ENCODE measurements around the gene DCAF6.

The DCAF6 gene

GRCh38 chr1:167913895-167914496 is 22.5 kb upstream of the DCAF6 start, which contains the start of gene ADCY10:
Gene ADCY10 (minus strand): TSS chr1:167914134. CDS start chr1:167905140, 8,994 bp downstream.
- no peak within 1 kb of the TSS for H3K4me3 ChIP-seq (ENCODE audit: low read depth, low read length)
- TF ChIP-seq, protein P1, sequence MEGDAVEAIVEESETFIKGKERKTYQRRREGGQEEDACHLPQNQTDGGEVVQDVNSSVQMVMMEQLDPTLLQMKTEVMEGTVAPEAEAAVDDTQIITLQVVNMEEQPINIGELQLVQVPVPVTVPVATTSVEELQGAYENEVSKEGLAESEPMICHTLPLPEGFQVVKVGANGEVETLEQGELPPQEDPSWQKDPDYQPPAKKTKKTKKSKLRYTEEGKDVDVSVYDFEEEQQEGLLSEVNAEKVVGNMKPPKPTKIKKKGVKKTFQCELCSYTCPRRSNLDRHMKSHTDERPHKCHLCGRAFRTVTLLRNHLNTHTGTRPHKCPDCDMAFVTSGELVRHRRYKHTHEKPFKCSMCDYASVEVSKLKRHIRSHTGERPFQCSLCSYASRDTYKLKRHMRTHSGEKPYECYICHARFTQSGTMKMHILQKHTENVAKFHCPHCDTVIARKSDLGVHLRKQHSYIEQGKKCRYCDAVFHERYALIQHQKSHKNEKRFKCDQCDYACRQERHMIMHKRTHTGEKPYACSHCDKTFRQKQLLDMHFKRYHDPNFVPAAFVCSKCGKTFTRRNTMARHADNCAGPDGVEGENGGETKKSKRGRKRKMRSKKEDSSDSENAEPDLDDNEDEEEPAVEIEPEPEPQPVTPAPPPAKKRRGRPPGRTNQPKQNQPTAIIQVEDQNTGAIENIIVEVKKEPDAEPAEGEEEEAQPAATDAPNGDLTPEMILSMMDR (IDR thresholded peaks at IDR 0.05; ENCODE audit: low read depth, low read length) = no peak

DNA sequence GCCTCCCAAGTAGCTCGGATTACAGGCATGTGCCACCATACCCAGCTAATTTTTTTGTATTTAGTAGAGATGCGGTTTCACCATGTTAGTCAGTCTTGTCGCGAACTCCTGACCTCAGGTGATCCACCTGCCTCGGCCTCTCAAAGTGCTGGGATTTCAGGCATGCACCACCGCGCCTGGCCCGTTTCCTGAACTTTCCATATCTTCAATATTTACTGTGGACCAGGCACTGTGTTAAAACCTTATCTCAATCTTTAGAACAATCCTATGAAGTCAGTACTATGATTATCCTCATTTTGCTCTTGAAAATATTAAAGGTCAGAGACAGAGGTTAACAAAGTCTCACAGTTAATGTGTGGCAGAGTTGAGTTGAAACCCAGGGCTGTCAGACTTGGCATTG is 20.9 kb upstream of the DCAF6 start:
- TF ChIP-seq, protein P1 (IDR thresholded peaks at IDR 0.05; ENCODE audit: low read depth, low read length) = no peak
- H3K4me3 ChIP-seq (ENCODE audit: low read depth, low read length) = no peak overlapping the region

DNA sequence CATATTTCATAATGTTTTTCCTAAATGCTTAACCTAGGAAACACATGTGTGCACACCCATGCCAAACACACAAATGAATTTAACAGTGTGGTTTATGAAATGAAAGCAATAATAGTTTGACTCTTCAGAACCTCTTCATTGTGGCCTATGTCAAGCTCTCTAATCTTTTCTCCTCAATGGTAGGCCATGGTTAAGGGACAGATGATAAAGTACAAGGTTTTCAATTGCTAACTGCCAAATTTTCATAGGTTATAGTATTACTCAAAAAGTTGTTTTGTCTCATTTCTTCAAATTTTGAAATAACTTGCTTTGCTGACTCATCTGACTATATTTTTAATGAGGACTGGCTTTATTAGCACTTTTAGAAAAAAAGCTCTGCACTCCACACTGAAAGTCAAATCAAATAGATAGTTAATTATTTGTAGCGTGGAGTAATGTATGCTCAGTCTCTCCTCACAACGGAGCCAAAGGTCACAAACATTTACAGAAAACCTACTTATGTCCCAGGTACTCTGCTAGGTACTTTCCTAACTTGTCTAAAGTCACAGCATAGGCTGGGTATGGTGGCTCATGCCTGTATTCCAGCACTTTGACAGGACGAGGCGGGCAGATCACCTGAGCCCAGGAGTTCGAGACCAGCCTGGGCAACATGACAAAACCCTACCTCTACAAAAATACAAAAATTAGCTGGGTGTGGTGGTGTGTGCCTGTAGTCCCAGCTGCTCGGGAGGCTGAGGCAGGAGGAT is 19.5 kb upstream of the DCAF6 start:
- no peak overlapping the region for H3K4me3 ChIP-seq (ENCODE audit: low read depth, low read length)

GRCh38 chr1:167922023-167922422 is 14.5 kb upstream of the DCAF6 start:
- TF ChIP-seq, protein P1 (IDR thresholded peaks at IDR 0.05; ENCODE audit: low read depth, low read length) = no peak
- H3K4me3 ChIP-seq (ENCODE audit: low read depth, low read length) = no peak overlapping the region

More for the DNA sequence above, 19.5 kb upstream of the DCAF6 start:
- TF ChIP-seq, protein P1 (IDR thresholded peaks at IDR 0.05; ENCODE audit: low read depth, low read length) = no peak

DNA sequence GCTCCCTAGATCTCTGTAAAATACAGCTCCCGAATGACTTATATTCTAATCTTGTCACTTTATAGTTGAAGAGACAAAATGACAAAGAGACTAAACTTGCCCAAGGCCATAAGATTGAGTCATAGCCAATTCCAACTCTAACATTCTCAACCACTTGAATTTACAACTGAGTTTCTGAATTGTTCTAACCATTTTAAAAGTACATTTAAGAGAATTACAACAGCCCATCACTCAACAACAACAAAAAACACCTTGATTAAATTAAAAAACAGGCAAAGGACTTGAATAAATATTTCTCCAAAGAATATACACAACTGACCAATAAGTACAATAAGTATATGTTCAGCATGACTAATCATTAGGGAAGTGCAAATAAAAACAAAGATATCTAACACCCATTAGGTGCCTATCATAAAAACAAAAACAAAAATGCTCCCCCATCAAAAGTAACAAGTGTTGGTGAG is 13.8 kb upstream of the DCAF6 start:
- TF ChIP-seq, protein P1 (IDR thresholded peaks at IDR 0.05; ENCODE audit: low read depth, low read length) = no peak
- no peak overlapping the region for H3K4me3 ChIP-seq (ENCODE audit: low read depth, low read length)

- no peak overlapping the region for H3K4me3 ChIP-seq (ENCODE audit: low read depth, low read length)
- TF ChIP-seq, protein P1 (IDR thresholded peaks at IDR 0.05; ENCODE audit: low read depth, low read length) = no peak
These were observed 13.0 kb upstream of the DCAF6 start for GRCh38 chr1:167923324-167924056.

Measured in WI38 (cell line).